PC-3 (cell line): ENCODE measurements around the gene C6orf47.

Experiments
- CTCF ChIP-seq: fragments of 300-600 bp; sonication (generic); conservative IDR thresholded peaks from 2 replicates; pipeline ENCODE4 v1.5.1; 2017; ENCODE audit warnings: antibody characterized with exemption, low read depth, mild to moderate bottlenecking, low read length
- EZH2phosphoT487 ChIP-seq: fragments of 300-600 bp; sonication (generic); IDR thresholded peaks from 2 replicates; pipeline ENCODE4 v1.6.1; 2018; ENCODE audit warnings: mild to moderate bottlenecking, antibody characterized with exemption, low read length, borderline replicate concordance

GRCh38 chr6:31626952-31627351 is 33.6 kb downstream of the C6orf47 start:
- no peak for TF ChIP-seq CTCF
- no peak for TF ChIP-seq EZH2phosphoT487
